Measurements from ENCODE around the gene STXBP6.

GRCh38 chr14:25090716-25091454, 40.9 kb upstream of the STXBP6 start:
- TF ChIP-seq CTCF (IDR thresholded peaks at IDR 0.05; ENCODE audit: low read depth, low read length, poor library complexity, severe bottlenecking) (no peak), EZH2phosphoT487 (IDR thresholded peaks at IDR 0.05; ENCODE audit: borderline replicate concordance, low read length) (no peak)
